Activated CD4-positive, alpha-beta T cell treated with anti-CD3 and anti-CD28 coated beads, Interleukin-2, amount 50 U/mL, for 16 hours (primary cell): ENCODE results near the gene ATG5.
"Not testable (repeated sequence)": the region's sequence is repeated elsewhere in the genome, so short reads cannot be mapped to it uniquely, and the experiment has no call there.

Experiments used
- DNase-seq: peaks from one replicate; pipeline ENCODE4 v3.0.0-alpha.2; 2020

The ATG5 gene

DNA sequence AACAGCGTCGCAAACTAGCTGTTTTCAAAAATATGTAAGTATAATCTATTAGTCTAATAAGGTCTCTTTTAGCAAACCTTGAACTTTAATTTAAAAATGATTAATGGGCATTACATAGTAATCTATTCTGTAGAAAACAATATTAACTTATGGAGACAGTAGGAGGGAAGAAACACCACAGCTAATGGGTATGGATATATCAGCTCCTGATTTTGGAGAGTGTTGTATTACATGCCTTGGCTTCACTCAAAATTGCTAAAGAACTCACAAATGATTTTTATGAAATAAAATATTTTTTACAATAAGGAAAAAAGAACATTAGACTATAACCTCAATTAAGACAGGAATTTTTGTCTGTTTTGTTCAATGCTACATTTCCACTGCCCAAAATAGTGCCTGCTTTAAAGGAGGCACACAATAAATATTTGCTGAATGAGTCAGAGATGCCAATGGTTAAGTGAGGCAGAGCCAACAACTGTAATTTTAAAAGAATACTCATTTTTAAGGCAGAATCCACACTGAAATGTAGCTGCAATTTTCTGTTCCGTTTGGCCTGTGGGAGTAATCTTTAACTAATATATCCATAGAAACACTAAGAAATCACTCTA lies 15.7 kb downstream of the ATG5 start:
- DNase-seq = no peak

DNA sequence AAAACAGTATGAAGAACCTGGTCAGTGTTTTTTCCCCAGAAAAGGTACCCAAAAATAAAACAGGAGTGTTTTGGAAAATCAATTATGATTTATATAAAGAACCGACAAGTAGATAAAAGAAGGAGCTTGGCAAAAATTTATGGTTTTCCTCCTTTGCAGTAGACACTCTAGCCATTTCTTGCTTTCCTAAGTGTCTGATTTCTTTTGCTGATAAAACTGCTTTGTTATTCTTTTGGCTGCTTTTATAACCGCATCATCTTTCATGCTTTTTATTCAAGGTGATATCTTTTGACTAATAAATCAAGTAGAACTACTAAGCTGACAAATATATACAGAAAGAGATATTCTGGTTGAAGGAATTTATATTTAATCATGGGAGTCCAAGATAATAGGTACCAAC lies 16.6 kb downstream of the ATG5 start:
- DNase-seq = no peak

DNA sequence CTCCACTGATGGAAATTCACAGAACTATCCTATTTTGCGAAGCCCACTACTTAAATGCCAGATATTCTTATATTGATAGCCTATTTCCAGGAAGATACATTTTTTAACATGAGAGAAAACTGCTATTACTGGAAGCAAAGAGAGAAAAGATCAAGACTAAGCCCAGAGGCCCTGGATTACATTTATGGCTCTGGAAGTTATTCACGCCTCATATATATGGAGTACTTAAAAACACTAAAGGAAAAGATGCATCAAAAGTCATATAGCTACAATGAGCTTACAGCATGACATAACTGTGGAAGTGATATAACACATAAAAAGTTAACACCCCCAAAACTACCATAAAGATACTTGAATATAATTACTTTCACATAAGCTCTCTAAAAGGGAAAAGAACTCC lies 19.8 kb downstream of the ATG5 start:
- DNase-seq = no peak

DNA sequence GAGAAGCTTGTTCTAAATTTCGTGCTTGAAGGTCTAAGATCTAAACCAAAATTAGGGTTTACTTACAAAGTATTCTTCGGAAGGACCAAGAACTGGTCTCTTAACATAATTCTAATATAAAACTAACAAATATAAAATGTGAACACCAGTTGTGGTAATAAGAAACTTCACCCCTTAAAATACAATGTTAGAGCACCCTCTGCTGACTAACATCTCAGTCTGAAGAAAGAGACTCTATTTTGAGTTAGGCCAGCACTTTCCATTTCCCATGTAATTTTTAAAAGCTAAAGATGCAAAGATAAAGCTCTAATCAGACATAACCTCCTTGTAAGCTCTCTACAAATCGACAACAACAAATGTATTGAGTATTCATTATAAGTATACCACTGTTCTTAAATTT lies 24.6 kb downstream of the ATG5 start:
- DNase-seq = peak; percentile 46

DNA sequence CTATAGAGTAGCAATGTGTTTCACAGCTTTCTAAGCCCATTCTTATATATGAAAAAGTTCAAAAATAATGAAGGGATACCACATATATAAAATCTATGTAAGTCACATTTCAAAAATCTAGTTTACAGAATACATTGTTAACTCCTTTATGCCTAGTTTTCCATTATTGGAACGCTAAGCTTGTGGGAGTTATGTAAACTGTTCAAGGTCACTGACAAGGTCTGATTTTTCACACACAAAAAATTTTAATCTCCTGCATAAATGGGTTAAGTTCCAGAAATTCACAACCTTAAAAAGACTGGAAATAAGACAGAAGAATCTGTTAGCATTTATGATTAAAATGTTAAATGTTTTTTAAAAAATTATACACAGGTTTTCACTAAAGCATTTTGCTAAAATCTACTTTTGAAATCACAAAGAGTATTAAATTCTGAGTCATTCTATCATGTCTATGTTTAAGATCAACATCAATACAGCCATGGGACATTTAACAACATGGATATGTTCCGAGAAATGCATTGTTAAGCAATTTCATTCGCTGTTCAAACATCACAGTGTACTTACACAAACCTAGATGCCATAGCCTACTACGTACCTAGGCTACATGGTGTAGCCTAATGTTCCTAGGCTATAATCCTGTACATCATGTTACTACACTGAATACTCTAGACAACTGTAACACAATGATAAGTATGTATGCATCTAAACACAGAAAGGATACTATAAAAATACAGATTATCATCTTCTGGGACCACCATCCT lies 25.4 kb downstream of the ATG5 start:
- no peak for DNase-seq

DNA sequence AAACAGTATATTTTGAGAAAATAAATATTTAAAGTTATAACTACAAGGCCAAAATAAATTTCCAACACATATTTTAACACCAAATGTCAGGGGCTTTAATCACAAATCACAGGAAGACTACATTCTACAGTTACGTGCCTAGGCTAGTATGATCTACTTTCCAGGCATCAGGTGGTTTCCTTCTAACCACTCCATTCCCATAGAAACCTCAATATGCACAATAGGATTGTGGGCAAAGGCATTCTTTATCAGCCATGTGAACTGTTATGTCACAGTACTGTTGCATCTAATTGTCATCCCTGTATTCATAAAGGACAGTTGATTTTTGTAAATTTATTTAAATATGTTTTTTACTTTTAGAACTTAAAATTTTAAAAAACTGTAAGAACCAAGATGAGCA lies 32.4 kb downstream of the ATG5 start:
- no peak for DNase-seq

DNA sequence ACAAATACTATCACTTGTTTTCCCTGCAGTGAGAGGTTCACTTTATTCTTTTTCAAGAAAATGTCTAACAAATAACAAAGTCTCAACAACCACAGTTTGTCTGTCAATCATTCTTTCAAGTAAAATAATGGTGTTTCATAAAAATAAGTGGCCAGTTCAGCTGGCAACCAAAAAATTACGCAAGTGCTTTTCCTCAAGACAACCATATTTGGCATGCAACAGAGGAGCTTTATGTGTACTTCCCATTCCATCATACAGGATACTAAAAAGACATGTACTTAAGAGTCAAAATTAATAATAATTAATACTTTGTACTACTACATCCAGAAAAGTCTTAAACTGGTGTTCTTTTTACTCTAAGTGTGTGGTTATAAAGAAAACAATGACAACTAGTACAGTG lies 34.6 kb downstream of the ATG5 start:
- no peak for DNase-seq

DNA sequence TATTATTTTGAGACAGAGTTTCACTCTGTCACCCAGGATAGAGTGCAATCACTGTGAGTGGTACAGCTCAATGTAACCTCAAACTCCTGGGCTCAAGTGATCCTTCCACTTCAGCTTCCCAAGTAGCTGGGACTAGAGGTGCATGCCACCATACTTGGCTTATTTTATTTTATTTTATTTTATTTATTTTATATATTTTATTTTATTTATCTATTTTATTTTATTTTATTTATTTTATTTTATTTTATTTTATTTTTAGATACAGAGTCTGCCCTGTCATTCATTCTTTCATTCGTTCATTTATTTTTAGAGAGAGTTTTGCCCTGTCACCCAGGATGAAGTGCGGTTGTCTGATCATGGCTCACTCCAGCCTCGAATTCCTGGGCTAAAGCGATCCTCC lies 35.5 kb downstream of the ATG5 start:
- no peak for DNase-seq

DNA sequence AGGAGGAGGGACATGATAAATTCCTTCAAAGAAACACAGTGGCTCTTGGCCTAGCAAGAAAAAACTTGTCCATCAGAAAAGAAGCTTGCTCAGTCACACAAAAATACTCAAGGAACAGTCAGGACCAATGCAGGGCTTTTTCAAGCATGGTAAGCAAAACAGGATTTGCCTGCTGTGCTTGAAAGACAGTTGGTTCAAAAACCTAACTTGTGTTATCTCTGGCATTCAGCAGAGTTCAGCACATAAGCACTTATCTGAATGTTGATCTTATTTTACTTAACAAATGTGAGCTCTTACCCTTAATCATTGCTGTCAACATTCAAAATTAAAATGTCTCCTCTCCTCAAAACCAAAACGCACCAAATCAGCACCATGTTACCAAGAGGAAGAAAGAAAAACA lies 38.3 kb downstream of the ATG5 start:
- DNase-seq = no peak

DNA sequence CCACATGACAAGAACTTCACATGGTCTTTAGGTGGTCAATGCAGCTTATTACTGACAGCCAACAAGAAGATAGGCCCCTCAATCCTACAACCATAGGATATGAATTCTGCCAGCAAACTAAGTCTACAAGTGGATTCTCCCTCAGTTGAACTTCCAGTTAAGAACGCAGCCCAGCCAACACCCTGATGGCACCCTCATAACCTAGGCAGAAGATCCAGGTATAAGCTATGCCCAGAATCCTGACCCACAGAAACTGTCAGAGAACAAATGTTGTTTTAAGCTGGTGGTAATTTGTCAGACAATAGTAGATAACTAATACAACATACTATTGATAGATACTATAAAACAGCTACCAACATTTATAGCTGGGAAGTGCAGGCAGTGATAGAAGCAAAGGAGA lies 38.8 kb downstream of the ATG5 start:
- DNase-seq = no peak

DNA sequence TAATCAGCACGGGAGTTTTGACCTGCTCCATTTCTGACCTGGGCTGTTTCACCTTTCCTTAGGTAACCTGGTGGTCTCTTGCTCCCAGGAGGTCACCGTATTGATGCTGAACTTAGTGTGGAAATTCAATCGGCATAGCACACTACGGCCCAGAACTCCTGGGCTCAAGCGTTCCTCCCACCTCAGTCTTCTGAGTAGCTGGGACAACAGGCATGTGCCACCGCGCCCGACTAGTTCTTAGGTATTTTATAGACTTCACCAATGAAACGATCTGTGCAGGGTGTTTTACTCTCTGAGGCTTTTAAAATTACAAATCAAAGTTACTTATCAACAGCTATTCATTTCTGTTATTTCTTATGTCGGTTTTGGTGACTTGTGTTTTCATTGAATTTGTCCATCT lies 42.1 kb downstream of the ATG5 start:
- DNase-seq = no peak

DNA sequence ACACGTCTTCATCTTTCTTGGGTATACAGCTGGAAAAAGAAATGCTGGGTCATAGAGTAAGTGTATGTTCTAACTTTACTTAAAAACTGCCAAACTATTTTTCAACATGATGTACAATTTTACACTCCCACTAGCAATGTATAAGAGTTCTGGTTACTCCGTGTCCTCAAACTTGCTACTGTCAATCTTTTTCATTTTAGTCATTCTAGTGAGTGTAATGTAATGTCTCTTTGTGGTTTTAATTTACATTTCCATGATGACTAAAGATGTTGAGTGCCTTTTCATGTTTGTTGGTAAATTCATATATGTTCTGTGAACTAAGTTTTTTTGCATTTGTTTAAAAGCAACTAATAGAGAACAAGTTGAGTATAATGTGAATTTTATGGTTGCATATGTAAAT lies 43.9 kb downstream of the ATG5 start:
- peak; percentile 32 for DNase-seq

DNA sequence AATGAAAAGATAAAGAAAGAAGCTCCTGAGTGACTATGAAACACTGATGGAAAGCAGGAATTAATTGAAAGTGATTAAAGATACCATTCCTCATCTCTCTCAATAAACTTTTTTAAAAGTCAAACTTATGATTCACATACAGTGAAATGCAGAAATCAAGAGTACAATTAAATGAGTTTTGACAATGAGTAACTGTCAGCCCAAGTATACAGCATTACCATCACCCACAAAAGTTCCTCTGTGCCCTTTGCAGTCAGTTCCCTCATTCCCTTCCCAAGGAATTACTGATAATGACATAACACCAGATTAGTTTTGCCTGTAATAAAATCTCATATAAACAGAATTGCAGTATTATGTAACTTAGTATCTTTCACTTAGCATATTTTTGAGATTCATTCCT lies 44.5 kb downstream of the ATG5 start:
- no peak for DNase-seq

DNA sequence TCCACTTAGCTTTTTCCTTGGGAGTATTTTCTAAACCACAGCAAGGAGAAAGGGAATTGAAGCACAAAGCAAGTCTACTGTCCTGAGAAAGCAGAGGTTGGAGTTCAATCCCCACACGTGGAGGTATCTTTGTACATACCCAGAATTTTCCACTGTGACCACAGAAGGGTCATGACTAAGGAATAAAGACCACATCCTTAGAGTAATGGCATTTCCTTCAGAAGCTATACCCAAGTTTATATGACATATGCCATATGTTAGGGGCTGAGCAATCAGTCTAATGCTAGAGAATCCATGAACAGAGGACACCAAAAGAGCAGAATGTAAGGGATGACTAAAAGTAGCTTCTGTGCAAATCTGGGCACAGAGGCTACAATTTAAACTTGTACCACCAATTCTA lies 46.4 kb downstream of the ATG5 start:
- no peak for DNase-seq

DNA sequence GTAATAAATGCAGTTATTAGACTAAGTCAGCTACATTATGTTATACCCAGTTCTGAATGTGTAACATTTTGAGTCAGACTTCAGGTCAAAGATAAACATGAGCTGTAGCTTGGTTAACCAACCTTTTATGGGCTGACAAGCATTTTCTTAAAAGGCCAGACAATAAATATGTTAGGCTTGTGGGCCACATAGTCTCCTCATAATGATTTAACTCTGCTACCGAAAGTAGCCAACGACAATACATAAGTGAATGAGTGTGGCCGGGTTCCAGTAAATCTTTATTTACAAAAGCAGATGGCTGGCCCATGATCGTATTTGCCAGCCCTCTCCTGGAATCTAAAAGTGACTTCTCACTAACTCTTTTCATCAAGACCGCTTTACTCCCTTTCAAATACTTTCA lies 49.9 kb downstream of the ATG5 start:
- peak; percentile 55 for DNase-seq

DNA sequence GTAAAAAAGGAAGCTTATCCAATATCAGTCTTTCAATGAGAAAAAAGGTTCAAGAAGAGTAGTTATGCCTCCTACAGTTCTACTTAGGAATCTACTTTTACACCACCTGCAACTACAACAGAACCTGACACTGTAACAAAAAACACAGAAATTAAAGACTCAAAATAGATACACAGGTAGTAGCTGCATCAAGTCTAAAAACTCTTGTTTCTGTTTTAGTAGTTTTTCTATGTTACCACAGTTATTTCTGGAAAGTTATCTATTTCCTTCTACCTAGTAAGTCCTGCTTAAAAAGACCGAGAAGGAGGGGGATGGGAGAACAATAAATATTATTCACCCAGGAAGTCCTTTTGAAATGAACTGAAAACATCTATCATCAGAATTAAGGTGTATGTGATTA lies 52.5 kb downstream of the ATG5 start:
- DNase-seq = peak; percentile 54

DNA sequence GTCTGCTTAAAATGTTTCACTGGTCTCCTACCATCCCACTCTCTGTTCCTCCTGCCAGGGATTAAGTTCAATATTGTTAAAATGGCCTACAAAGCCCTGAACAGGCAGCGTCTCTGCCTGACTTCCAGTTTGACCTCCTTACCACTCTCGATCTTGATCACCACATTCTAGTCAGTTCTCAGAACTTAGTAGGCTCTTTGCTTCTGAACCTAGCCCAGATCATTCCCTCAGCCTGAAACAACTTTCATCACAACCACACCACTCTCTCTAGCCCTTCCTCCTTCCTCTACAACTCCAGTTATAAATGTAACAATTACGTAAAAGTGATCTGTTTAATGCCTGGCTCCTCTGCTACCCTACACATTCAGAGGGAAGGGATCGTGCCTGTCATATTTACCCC lies 53.3 kb downstream of the ATG5 start:
- DNase-seq = peak; percentile 47

DNA sequence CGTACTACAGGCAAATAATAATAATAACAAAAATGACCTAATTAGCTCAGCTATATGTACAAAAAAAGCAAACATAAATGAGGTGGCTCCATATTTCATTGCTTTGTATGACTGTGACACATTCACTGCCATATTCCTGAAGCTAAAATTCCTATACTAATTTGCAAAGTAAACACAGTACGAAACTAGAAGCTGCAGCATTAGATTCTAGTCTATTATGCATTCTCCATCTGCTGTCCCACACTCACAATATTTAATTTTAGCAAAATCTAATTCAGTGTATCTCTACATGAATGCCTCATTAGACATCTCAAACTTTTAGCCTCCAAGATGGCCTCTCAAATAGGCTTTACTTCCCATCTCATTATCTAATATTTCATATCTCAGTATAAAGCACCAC lies 55.1 kb downstream of the ATG5 start:
- no peak for DNase-seq

DNA sequence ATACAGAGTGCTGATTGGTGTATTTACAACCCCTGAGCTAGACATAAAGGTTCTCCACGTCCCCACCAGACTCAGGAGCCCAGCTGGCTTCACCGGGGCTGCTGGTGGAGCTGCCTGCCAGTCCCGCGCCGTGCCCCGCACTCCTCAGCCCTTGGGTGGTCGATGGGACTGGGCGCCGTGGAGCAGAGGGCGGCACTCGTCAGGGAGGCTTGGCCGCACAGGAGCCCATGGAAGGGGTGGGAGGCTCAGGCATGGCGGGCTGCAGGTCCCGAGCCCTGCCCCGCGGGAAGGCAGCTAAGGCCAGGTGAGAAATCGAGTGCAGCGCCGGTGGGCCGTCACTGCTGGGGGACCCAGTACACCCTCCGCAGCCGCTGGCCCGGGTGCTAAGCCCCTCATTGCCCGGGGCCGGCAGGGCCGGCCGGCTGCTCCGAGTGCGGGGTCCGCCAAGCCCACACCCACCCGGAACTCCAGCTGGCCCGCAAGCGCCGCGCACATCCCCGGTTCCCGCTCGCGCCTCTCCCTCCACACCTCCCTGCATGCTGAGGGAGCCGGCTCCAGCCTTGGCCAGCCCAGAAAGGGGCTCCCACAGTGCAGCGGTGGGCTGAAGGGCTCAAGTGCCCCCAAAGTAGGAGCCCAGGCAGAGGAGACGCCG lies 56.2 kb downstream of the ATG5 start:
- DNase-seq = not testable (repeated sequence)

DNA sequence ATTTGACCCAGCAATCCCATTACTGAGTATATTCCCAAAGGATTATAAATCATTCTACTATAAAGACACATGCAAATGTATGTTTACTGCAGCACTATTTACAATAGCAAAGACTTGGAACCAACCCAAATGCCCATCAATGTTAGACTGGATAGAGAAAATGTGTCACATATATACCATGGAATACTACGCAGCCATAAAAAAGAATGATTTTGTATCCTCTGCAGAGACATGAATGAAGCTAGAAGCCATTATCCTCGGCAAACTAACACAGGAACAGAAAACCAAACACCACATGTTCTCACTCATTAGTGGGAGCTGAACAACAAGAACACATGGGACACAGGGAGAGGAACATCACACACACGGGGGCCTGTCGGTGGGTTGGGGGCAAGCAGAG lies 57.1 kb downstream of the ATG5 start:
- DNase-seq = not testable (repeated sequence)

DNA sequence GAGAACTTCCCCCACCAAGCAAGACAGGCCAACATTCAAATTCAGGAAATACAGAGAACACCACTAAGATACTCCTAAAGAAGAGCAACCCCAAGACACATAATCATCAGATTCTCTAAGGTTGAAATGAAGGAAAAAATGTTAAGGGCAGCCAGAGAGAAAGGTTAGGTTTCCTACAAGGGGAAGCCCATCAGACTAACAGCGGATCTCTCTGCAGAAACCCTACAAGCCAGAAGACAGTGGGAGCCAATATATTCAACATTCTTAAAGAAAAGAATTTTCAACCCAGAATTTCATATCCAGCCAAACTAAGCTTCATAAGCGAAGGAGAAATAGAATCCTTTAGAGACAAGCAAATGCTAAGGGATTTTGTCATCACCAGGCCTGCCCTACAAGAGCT lies 61.1 kb downstream of the ATG5 start:
- DNase-seq = not testable (repeated sequence)

DNA sequence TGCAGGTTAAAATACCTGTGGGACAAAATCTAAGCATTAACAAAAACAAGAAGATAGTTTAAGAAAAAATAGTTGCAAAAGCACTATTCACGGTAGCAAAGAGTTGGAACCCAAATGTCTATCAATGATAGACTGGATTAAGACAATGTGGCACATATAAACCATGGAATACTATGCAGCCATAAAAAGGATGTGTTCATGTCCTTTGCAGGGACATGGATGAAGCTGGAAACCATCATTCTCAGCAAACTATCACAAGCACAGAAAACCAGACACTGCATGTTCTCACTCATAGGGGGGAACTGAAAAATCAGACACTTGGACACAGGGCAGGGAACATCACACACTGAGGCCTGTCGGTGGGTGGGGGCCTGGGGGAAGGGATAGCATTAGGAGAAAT lies 65.8 kb downstream of the ATG5 start:
- DNase-seq = not testable (repeated sequence)

DNA sequence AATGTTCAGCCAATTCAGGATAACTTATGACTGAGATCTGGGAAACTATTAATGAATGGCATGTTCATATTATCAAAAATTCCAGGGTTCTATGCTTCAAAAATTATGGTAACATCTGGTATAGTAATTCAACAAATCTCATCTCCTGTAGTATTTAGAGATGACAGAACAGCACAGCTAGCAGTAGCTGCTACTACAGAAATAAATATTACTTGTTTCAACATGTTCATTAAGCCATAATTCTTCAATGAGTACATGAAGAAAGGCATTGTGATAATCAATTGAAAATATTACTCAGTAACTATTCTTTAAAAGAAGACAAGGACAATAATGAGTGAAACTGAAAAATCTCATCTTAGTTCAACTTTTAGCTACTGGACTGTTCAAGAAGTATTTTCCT lies 66.8 kb downstream of the ATG5 start:
- DNase-seq = no peak

DNA sequence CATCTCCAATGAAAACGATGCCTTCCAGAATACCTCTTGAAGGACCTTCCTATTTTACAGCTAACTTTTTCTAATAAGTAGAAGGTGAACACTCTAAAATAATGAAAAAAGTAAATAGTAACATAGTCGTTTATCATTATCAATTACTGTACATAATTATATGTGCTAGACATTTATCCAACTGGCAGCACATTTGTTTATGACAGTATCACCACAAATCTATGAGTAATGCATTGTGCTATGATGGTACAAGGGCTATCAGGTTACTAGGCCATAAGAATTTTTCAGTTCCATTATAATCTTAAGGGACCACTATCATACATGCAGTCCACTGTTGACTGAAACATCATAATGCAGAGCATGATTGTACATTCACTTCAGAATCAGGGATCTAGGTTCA lies 68.4 kb downstream of the ATG5 start:
- DNase-seq = no peak
